GM19193 (cell line): Measurements from ENCODE around the gene ROR2.

Source experiments
- POLR2A ChIP-seq: IDR thresholded peaks from 4 replicates; pipeline ENCODE4 v1.6.1; 2011; ENCODE audit not compliant: insufficient read depth, insufficient read length; ENCODE audit errors: extremely low read depth

The ROR2 gene

GRCh38 chr9:91766315-91767069, 183.5 kb downstream of the ROR2 start:
- no peak for TF ChIP-seq POLR2A

GRCh38 chr9:91765296-91765695, 184.7 kb downstream of the ROR2 start:
- no peak for TF ChIP-seq POLR2A

GRCh38 chr9:91764661-91765060, 185.4 kb downstream of the ROR2 start:
- TF ChIP-seq POLR2A, result no peak

- TF ChIP-seq POLR2A, result no peak
Observed at GRCh38 chr9:91761362-91761761, 188.7 kb downstream of the ROR2 start.

DNA sequence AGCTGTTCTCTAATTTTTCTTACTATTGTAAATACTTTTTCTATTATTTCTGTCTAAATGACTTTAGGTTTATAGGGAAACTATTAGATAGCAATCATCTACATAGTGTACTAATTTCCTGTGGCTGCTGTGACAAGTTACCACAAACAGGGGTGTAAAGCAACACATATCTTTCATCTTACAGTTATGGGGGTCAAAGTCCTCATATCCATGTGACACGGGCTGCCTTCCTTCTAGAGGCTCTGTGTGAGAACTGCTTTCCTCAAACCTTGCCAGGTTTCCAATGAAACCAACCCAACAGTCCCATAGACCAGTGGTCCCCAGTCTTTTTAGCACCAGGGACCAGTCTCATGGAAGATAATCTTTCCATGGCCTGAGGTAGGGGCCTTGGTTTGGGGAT, 189.1 kb downstream of the ROR2 start:
- no peak for TF ChIP-seq POLR2A

GRCh38 chr9:91758491-91758981, 191.5 kb downstream of the ROR2 start:
- no peak for TF ChIP-seq POLR2A

DNA sequence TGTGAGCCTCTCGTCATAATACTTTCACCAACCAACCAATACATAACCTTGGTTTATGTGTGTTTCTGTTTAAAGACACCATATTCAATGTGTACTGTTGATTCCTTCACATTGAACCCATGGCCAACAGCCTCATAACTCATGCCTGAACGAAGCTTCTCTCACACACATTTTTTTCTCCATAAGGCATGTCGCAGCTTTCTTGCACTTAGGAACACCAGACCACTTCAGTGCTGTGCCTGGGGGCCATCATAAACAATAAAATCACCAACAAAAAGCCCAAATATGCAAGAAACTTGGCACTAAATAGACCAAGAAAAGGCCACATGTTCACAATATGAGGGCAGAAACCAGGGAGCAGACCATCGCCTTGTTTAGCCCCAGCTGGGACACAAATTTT, 192.2 kb downstream of the ROR2 start:
- TF ChIP-seq POLR2A, result no peak

GRCh38 chr9:91756510-91756780, 193.6 kb downstream of the ROR2 start:
- no peak for TF ChIP-seq POLR2A

GRCh38 chr9:91755761-91756509, 194.1 kb downstream of the ROR2 start:
- no peak for TF ChIP-seq POLR2A

- no peak for TF ChIP-seq POLR2A
Observed at GRCh38 chr9:91753711-91754110, 196.3 kb downstream of the ROR2 start.

GRCh38 chr9:91751922-91752321, 198.1 kb downstream of the ROR2 start:
- TF ChIP-seq POLR2A, result no peak

DNA sequence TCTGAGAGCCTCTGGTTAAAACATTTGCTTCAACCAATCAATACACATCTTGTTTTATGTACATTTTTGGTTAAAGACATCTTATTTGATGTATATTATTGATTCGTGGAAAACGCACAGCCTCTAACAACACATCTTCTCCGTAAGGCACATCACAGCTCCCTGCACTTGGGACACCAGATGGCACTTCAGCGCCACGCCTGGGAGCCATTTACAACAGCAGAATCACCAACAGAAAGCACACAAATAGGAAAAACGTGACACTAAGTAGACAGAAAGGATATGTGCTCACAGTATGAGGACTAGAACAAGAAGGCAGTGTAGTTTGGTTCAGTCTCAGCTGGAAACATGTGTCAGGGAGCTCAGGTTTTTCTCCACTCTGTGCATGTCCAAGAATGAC, 199.7 kb downstream of the ROR2 start:
- TF ChIP-seq POLR2A, result no peak

- no peak for TF ChIP-seq POLR2A
Observed at GRCh38 chr9:91746904-91747303, 203.1 kb downstream of the ROR2 start.

- no peak for TF ChIP-seq POLR2A
Observed at GRCh38 chr9:91746357-91746756, 203.7 kb downstream of the ROR2 start.

DNA sequence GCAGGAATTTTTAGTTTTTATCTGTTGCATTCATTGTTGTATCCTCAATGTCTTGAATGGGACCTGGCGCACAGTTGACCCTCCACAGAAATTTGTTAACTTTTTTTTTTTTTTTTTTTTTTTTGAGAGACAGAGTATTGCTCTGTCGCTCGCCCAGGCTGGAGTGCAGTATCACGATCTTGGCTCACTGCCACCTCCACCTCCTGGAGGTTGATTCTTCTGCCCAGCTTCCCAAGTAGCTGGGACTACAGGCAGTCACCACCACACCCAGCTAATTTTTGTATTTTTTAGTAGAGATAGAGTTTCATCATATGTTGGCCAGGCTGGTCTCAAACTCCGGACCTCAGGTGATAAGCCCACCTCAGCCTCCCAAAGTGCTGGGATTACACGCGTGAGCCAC, 205.9 kb downstream of the ROR2 start:
- TF ChIP-seq POLR2A, result no peak

DNA sequence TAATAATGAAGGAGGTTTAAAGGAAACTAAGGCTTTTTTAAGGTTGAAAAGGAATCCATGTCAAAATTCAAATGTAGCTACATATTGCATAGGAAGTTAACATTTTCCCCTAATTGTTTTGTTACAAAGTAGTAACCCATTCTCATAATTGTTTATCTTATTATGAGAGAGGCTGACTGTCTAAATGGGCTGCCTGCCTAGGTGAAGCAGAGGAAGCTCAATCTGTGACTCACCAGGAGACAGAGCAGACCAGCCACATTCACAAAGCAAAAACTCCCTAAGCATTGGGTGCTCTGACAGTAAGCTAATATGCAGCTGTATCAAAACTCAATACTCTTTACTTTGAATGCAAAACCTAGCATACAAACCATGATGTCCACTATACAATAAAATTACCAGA, 208.5 kb downstream of the ROR2 start:
- no peak for TF ChIP-seq POLR2A

- TF ChIP-seq POLR2A, result no peak
Observed at GRCh38 chr9:91740701-91741100, 209.3 kb downstream of the ROR2 start.

DNA sequence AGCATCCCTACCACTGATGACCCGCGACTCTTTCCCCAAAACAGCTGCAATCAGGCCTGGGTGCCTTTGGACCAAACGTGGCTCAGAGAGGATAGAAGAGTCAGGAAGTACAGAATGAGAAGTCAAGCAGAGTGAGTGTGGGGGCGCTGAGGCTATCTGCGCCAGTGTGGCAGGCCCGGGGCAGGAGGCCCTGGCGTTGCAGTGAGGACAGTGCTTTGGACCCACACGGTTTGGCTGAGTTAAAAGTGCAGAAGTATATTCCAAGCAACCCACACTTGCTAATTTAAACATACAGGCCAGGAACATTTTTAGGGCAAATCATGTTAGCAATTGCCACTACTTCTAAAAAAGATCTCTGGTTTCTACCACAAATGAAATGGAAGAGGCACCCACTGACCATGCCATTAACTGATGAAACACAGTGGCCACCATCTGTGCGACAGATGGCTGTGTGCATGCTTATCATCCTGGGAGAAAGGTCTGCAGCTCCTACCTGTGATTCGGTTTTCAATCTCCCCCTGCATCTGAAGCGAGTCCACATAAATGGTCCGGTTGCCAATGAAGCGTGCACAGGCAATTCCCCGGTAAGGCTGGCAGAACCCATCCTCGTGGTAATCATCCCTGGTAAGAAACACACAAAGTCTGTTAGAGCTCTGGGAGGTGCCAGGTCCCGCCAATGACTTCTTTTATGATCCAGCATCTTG, 213.0 kb downstream of the ROR2 start:
- TF ChIP-seq POLR2A, result no peak
